WTC11 (cell line): Measurements from ENCODE around the gene LDLRAD3. TPM values are rescaled to one million over a fixed set of nuclear protein-coding genes. Genes with fewer than 3 reads are reported as not detected.

Experiments used
- ATAC-seq: fragments of 200-7000 bp; cut with Tn5 transposase; 2 replicates; pipeline ENCODE4 v1.10.0; 2021; ENCODE audit warnings: mild to moderate bottlenecking, moderate library complexity
- CTCF ChIA-PET: fragments of 300-600 bp; sonication (Branson Sonifier 250); formaldehyde crosslinking; loops from one replicate; lab custom pipeline; 2021; ENCODE audit warnings: antibody characterized with exemption; lab: Charles Lee
- POLR2A ChIA-PET: fragments of 350-600 bp; sonication (Branson Sonifier 250); formaldehyde crosslinking; loops from one replicate; lab custom pipeline; 2021; ENCODE audit warnings: antibody characterized with exemption; lab: Charles Lee
- DNase-seq: peaks from one replicate; pipeline ENCODE4 v3.0.0; 2021; ENCODE audit warnings: low spot score
- H3K27ac Mint-ChIP-seq: 2 replicates; pipeline ENCODE4 v1.8.0; 2021; ENCODE audit warnings: mixed read lengths
- H3K27me3 Mint-ChIP-seq: 2 replicates; pipeline ENCODE4 v1.8.0; 2021; ENCODE audit warnings: low read depth, mild to moderate bottlenecking, moderate library complexity, mixed read lengths
- H3K36me3 Mint-ChIP-seq: 2 replicates; pipeline ENCODE4 v1.8.0; 2021; ENCODE audit warnings: mixed read lengths
- H3K4me1 Mint-ChIP-seq: 2 replicates; pipeline ENCODE4 v1.8.0; 2022; ENCODE audit warnings: mixed read lengths
- H3K4me3 Mint-ChIP-seq: 2 replicates; pipeline ENCODE4 v1.8.0; 2021; ENCODE audit warnings: mild to moderate bottlenecking, moderate library complexity, mixed read lengths
- H3K9me3 Mint-ChIP-seq: 2 replicates; pipeline ENCODE4 v1.8.0; 2021; ENCODE audit warnings: mixed read lengths
- ETV6 ChIP-seq: sonication (generic); formaldehyde crosslinking; IDR thresholded peaks from 2 replicates; pipeline ENCODE4 v1.8.1; 2022; ENCODE audit warnings: mild to moderate bottlenecking, missing genetic modification reagents
- IRF2 ChIP-seq: sonication (generic); formaldehyde crosslinking; IDR thresholded peaks from 2 replicates; pipeline ENCODE4 v1.8.0; 2022; ENCODE audit warnings: low read depth, missing genetic modification reagents, borderline replicate concordance
- JAZF1 ChIP-seq: fragments of 250-450 bp; sonication (Bioruptor Pico); IDR thresholded peaks from 2 replicates; pipeline ENCODE4 v1.9.0; 2021; ENCODE audit warnings: moderate library complexity, mild to moderate bottlenecking, inconsistent platforms
- NFATC4 ChIP-seq: fragments of 250-450 bp; sonication (Bioruptor Pico); IDR thresholded peaks from 2 replicates; pipeline ENCODE4 v1.9.0; 2021; ENCODE audit warnings: mild to moderate bottlenecking
- NR2C2 ChIP-seq: sonication (generic); formaldehyde crosslinking; IDR thresholded peaks from 2 replicates; pipeline ENCODE4 v1.8.0; 2022; ENCODE audit warnings: mild to moderate bottlenecking, missing genetic modification reagents
- NR3C1 ChIP-seq: sonication (generic); formaldehyde crosslinking; conservative IDR thresholded peaks from 2 replicates; pipeline ENCODE4 v1.8.1; 2023; ENCODE audit warnings: low read depth, mild to moderate bottlenecking, missing genetic modification reagents
- SP1 ChIP-seq: sonication (generic); formaldehyde crosslinking; conservative IDR thresholded peaks from 2 replicates; pipeline ENCODE4 v1.8.1; 2022; ENCODE audit warnings: missing genetic modification reagents
- TCF7 ChIP-seq: sonication (generic); formaldehyde crosslinking; IDR thresholded peaks from 2 replicates; pipeline ENCODE4 v1.8.0; 2022; ENCODE audit warnings: mild to moderate bottlenecking, low read depth, missing genetic modification reagents, moderate library complexity
- ZNF317 ChIP-seq: sonication (generic); formaldehyde crosslinking; IDR thresholded peaks from 2 replicates; pipeline ENCODE4 v1.8.1; 2023; ENCODE audit warnings: low read depth, mild to moderate bottlenecking, moderate library complexity, missing genetic modification reagents, borderline replicate concordance
- ZNF423 ChIP-seq: fragments of 250-450 bp; sonication (Bioruptor Pico); IDR thresholded peaks from 2 replicates; pipeline ENCODE4 v2.1.2; 2022; ENCODE audit warnings: mild to moderate bottlenecking, moderate library complexity
- total RNA-seq: library from RNA; stranded (reverse); gene quantifications from 3 replicates; pipeline ENCODE4 v1.2.3, GENCODE V29; 2021
- TF ChIP-seq, protein P1 (sequence below): sonication (generic); formaldehyde crosslinking; IDR thresholded peaks from 2 replicates; pipeline ENCODE4 v1.8.0; 2022; ENCODE audit warnings: mild to moderate bottlenecking, missing genetic modification reagents
- TF ChIP-seq, protein P2 (sequence below): sonication (generic); formaldehyde crosslinking; IDR thresholded peaks from 2 replicates; pipeline ENCODE4 v1.8.1; 2022; ENCODE audit warnings: low read depth, missing genetic modification reagents, borderline replicate concordance
- TF ChIP-seq, protein P3 (sequence below): sonication (generic); formaldehyde crosslinking; IDR thresholded peaks from 2 replicates; pipeline ENCODE4 v1.8.0; 2022; ENCODE audit warnings: missing genetic modification reagents
- TF ChIP-seq, protein P4 (sequence below): sonication (generic); formaldehyde crosslinking; IDR thresholded peaks from 2 replicates; pipeline ENCODE4 v1.8.1; 2023; ENCODE audit warnings: mild to moderate bottlenecking, missing genetic modification reagents, moderate library complexity
- TF ChIP-seq, protein P5 (sequence below): sonication (generic); formaldehyde crosslinking; IDR thresholded peaks from 2 replicates; pipeline ENCODE4 v1.8.0; 2022; ENCODE audit warnings: mild to moderate bottlenecking, missing genetic modification reagents

LDLRAD3 gene
- total RNA-seq, 1 experiment from 2014 or later, result 14.5 TPM

DNA sequence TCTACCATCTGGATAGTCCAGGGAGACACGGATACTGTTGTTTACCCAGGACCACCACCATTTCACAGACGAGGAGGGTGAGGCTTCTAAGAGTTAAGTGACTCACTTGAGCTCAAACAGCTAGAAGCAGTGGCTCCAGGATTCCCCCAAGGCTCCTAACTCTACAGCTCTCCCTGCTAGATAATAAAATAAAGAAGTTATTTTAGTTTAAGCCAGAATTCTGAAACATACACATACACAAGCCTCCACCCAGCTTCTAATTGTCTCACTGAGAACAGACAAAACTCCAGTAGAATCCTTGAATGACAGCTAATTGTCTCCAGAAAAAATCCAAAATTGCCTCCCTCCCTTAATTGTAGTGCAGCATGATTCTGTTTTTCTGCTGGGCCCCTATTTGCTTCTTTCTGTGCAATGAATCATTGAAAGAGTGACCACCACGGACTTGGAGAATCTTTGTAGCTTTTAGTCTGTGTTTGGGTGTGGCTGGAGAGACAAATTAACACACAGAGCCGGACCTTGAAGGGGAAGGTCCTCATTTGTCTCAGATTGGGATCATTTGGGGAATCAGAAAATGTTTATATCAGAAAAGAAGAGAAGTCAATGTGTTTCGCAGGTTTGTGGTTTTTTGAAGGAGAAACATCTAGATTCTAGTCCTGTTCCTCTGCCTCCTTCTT is 280.5 kb downstream of the LDLRAD3 start:
- POLR2A ChIA-PET, result no interaction called here
- TF ChIP-seq ZNF317 (CRISPR knock-in tag), result no peak
- no peak for TF ChIP-seq IRF2
- no peak for TF ChIP-seq NR2C2 (CRISPR knock-in tag)
- peaks cover 13% of the 10 kb centered on the region for H3K9me3 Mint-ChIP-seq
- DNase-seq (no peak), ATAC-seq (no peak)
- peaks cover 18% of the 10 kb centered on the region for H3K36me3 Mint-ChIP-seq
- CTCF ChIA-PET, result interaction anchor here (0.9 kb wide), 1 partner anchor 92 kb away, joined by 3 read pairs; no protein-coding TSS in a partner anchor
- H3K4me1 Mint-ChIP-seq, result peaks cover 4% of the 10 kb centered on the region
- H3K4me3 Mint-ChIP-seq, result no peak overlapping the region
- no peaks in the 10 kb centered on the region for H3K27me3 Mint-ChIP-seq
- H3K27ac Mint-ChIP-seq, result no peak overlapping the region

DNA sequence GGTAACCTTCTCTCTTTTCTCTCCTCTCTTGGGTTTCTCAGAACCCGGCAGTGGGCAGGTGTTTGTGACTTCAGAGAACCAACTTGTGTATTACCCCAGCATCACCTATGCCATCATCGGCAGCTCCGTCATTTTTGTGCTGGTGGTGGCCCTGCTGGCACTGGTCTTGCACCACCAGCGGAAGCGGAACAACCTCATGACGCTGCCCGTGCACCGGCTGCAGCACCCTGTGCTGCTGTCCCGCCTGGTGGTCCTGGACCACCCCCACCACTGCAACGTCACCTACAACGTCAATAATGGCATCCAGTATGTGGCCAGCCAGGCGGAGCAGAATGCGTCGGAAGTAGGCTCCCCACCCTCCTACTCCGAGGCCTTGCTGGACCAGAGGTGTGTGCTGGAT is 283.2 kb downstream of the LDLRAD3 start:
- CTCF ChIA-PET, result no interaction called here
- Mint-ChIP-seq H3K4me1 (peaks cover 10% of the 10 kb centered on the region), H3K36me3 (peaks cover 7% of the 10 kb centered on the region), H3K27me3 (no peaks in the 10 kb centered on the region), H3K9me3 (no peaks in the 10 kb centered on the region), H3K4me3 (no peak overlapping the region), H3K27ac (no peak overlapping the region)
- POLR2A ChIA-PET, result no interaction called here
- no peak for TF ChIP-seq ZNF423 (CRISPR knock-in tag)
- TF ChIP-seq, protein P1, sequence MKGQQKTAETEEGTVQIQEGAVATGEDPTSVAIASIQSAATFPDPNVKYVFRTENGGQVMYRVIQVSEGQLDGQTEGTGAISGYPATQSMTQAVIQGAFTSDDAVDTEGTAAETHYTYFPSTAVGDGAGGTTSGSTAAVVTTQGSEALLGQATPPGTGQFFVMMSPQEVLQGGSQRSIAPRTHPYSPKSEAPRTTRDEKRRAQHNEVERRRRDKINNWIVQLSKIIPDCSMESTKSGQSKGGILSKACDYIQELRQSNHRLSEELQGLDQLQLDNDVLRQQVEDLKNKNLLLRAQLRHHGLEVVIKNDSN (CRISPR knock-in tag), result no peak
- TF ChIP-seq, protein P2, sequence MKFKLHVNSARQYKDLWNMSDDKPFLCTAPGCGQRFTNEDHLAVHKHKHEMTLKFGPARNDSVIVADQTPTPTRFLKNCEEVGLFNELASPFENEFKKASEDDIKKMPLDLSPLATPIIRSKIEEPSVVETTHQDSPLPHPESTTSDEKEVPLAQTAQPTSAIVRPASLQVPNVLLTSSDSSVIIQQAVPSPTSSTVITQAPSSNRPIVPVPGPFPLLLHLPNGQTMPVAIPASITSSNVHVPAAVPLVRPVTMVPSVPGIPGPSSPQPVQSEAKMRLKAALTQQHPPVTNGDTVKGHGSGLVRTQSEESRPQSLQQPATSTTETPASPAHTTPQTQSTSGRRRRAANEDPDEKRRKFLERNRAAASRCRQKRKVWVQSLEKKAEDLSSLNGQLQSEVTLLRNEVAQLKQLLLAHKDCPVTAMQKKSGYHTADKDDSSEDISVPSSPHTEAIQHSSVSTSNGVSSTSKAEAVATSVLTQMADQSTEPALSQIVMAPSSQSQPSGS, result no peak
- TF ChIP-seq TCF7 (CRISPR knock-in tag), result no peak
- no peak for TF ChIP-seq NFATC4 (CRISPR knock-in tag)
- no peak for TF ChIP-seq ETV6
- TF ChIP-seq SP1 (CRISPR knock-in tag), result no peak
- TF ChIP-seq, protein P3, sequence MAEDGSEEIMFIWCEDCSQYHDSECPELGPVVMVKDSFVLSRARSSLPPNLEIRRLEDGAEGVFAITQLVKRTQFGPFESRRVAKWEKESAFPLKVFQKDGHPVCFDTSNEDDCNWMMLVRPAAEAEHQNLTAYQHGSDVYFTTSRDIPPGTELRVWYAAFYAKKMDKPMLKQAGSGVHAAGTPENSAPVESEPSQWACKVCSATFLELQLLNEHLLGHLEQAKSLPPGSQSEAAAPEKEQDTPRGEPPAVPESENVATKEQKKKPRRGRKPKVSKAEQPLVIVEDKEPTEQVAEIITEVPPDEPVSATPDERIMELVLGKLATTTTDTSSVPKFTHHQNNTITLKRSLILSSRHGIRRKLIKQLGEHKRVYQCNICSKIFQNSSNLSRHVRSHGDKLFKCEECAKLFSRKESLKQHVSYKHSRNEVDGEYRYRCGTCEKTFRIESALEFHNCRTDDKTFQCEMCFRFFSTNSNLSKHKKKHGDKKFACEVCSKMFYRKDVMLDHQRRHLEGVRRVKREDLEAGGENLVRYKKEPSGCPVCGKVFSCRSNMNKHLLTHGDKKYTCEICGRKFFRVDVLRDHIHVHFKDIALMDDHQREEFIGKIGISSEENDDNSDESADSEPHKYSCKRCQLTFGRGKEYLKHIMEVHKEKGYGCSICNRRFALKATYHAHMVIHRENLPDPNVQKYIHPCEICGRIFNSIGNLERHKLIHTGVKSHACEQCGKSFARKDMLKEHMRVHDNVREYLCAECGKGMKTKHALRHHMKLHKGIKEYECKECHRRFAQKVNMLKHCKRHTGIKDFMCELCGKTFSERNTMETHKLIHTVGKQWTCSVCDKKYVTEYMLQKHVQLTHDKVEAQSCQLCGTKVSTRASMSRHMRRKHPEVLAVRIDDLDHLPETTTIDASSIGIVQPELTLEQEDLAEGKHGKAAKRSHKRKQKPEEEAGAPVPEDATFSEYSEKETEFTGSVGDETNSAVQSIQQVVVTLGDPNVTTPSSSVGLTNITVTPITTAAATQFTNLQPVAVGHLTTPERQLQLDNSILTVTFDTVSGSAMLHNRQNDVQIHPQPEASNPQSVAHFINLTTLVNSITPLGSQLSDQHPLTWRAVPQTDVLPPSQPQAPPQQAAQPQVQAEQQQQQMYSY (CRISPR knock-in tag), result no peak
- TF ChIP-seq NR3C1 (CRISPR knock-in tag), result no peak
- TF ChIP-seq, protein P4, sequence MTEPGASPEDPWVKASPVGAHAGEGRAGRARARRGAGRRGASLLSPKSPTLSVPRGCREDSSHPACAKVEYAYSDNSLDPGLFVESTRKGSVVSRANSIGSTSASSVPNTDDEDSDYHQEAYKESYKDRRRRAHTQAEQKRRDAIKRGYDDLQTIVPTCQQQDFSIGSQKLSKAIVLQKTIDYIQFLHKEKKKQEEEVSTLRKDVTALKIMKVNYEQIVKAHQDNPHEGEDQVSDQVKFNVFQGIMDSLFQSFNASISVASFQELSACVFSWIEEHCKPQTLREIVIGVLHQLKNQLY (CRISPR knock-in tag), result no peak
- TF ChIP-seq, protein P5, sequence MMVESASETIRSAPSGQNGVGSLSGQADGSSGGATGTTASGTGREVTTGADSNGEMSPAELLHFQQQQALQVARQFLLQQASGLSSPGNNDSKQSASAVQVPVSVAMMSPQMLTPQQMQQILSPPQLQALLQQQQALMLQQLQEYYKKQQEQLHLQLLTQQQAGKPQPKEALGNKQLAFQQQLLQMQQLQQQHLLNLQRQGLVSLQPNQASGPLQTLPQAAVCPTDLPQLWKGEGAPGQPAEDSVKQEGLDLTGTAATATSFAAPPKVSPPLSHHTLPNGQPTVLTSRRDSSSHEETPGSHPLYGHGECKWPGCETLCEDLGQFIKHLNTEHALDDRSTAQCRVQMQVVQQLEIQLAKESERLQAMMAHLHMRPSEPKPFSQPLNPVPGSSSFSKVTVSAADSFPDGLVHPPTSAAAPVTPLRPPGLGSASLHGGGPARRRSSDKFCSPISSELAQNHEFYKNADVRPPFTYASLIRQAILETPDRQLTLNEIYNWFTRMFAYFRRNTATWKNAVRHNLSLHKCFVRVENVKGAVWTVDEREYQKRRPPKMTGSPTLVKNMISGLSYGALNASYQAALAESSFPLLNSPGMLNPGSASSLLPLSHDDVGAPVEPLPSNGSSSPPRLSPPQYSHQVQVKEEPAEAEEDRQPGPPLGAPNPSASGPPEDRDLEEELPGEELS, result no peak
- TF ChIP-seq JAZF1 (CRISPR knock-in tag), result no peak
- TF ChIP-seq ZNF317 (CRISPR knock-in tag), result no peak
- DNase-seq, result no peak
- no peak for ATAC-seq
